Measurements from ENCODE around the gene MUC4. TPM values are rescaled to one million over a fixed set of nuclear protein-coding genes. Genes with fewer than 3 reads are reported as not detected.

The MUC4 gene
- total and polyA plus RNA-seq, 9 of the 15 experiments (the other 6 are each of a cell fraction or from before 2014, with no cell fraction given) = under 0.01 to 0.21 (median 0.10) TPM; not detected in 4

DNA sequence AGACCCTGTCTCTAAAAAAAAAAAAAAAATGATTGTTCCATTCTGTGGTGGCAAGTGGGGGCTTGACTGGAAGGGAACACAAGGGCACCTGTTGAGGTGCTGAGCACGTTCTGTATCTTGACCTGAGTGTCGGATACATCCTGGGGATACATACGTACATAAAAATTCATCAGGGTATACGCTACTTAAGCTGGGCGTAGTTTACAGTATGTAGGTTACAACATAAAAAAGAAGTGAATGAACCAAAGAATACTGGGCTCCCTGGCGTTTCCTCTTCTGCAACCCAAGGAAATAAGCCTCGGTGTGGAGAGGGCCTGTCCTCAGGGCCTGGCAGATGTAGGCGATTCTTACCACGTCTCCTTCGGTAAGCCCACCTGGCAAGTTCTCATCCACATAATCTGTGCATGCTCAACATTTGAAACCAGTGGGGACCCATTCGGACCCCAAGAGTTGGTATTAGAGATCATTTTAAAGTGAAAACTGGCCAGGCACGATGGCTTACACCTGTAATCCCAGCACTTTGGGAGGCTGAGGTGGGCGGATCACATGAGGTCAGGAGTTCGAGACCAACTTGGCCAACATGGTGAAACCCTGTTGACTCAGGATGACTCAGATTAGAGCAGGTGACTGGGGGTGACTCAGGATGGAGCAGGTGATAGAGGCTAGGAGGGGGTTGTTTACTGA lies 96.0 kb downstream of the MUC4 start (continued):
- TF ChIP-seq ZC3H4 (CRISPR knock-in tag; IDR thresholded peaks at IDR 0.05; ENCODE audit: borderline replicate concordance) = no peak
- peak; percentile 61; the same call in 1 of the 2 replicates for TF ChIP-seq TARDBP (IDR thresholded peaks at IDR 0.05)
- peak; percentile 98 for TF ChIP-seq SMARCE1 (IDR thresholded peaks at IDR 0.05)
- no peak for TF ChIP-seq ZNF592 (IDR thresholded peaks at IDR 0.05)
- no peak for TF ChIP-seq XRCC5 (IDR thresholded peaks at IDR 0.05; ENCODE audit: low read depth, low read length)
- no peak for TF ChIP-seq ZNF408 (CRISPR knock-in tag; IDR thresholded peaks at IDR 0.05; ENCODE audit: low read depth)
- no peak for TF ChIP-seq ZNF766 (CRISPR knock-in tag; conservative IDR thresholded peaks at IDR 0.05)
- peak; percentile 91 for TF ChIP-seq LEF1 (IDR thresholded peaks at IDR 0.05)
- peak; percentile 86 for TF ChIP-seq NFE2 (IDR thresholded peaks at IDR 0.05; ENCODE audit: low read depth)
- peak; percentile 50; the same call in 1 of the 2 replicates for TF ChIP-seq AFF4 (CRISPR knock-in tag; IDR thresholded peaks at IDR 0.05)
- TF ChIP-seq KDM5B (IDR thresholded peaks at IDR 0.05; ENCODE audit: insufficient replicate concordance, low read depth, low read length) = peak; percentile 33
- TF ChIP-seq, protein P1, sequence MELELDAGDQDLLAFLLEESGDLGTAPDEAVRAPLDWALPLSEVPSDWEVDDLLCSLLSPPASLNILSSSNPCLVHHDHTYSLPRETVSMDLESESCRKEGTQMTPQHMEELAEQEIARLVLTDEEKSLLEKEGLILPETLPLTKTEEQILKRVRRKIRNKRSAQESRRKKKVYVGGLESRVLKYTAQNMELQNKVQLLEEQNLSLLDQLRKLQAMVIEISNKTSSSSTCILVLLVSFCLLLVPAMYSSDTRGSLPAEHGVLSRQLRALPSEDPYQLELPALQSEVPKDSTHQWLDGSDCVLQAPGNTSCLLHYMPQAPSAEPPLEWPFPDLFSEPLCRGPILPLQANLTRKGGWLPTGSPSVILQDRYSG (tag; conservative IDR thresholded peaks at IDR 0.05; ENCODE audit: low read depth) = 0 out of 2 replicates have a peak, but pooled peaks have one; percentile 27
- no peak for TF ChIP-seq UBTF (IDR thresholded peaks at IDR 0.05; ENCODE audit: borderline replicate concordance in 1 of 2, low read depth in 2 of 2, low read length in 2 of 2)
- no peak; the same call in 1 of the 2 replicates for TF ChIP-seq BACH1 (tag; IDR thresholded peaks at IDR 0.05)
- peak; percentile 89 for TF ChIP-seq MTA1 (IDR thresholded peaks at IDR 0.05; ENCODE audit: borderline replicate concordance)
- no peak for TF ChIP-seq ZNF232 (CRISPR knock-in tag; IDR thresholded peaks at IDR 0.05)

All from K562 (cell line).